Thyroid gland (tissue), 4 donors: Measurements from ENCODE around the gene HDGFL3.

Source experiments
- CTCF ChIP-seq, 6 experiments: fragments of 200-600 bp in 3 of 6; fragments of 450-650 bp in 3 of 6; sonication (generic) in 3 of 6; IDR thresholded peaks; one replicate each; pipeline ENCODE4 v1.5.1; 2016 to 2019; ENCODE audit warnings: antibody characterized with exemption in 6 of 6, mild to moderate bottlenecking in 2 of 6, inconsistent platforms in 1 of 6, moderate library complexity in 1 of 6
- POLR2A ChIP-seq, 2 donors: fragments of 450-650 bp; IDR thresholded peaks; one replicate each; pipeline ENCODE4 v1.6.1; 2017; ENCODE audit warnings: antibody characterized with exemption in 2 of 2, mild to moderate bottlenecking in 2 of 2, moderate library complexity in 1 of 2

GRCh38 chr15:83206526-83207008 lies 1.1 kb downstream of the HDGFL3 start:
- TF ChIP-seq CTCF (IDR thresholded peaks at IDR 0.05) (no peak), POLR2A (IDR thresholded peaks at IDR 0.05) (no peak)
